HepG2 (cell line): ENCODE measurements around the gene TAF3. TPM values are rescaled to one million over a fixed set of nuclear protein-coding genes. Genes with fewer than 3 reads are reported as not detected.
A peak's percentile ranks its signal among the peaks of the same experiment; 100 is the strongest.

ENCODE experiments used
- ATAC-seq: fragments of 200-7000 bp; cut with Tn5 transposase; 3 replicates; pipeline ENCODE4 v1.9.1; 2020; ENCODE audit warnings: mild to moderate bottlenecking, moderate library complexity
- BruUV-seq: library from RNA; stranded (reverse); fragments of 400-500 nt; replicated peaks from 2 replicates; lab custom pipeline; 2021; lab: Mats Ljungman, UMichigan
- CTCF ChIA-PET: fragments of 300-600 bp; formaldehyde crosslinking; extraction: SDS; loops from one replicate; lab custom pipeline; 2021; ENCODE audit warnings: low total read pairs, inconsistent platforms, low intra/inter-chr PET ratio; lab: Yijun Ruan, JAX
- POLR2A ChIA-PET: fragments of 350-600 bp; sonication (Branson Sonifier 250); formaldehyde crosslinking; loops from one replicate; lab custom pipeline; 2020; ENCODE audit warnings: antibody characterized with exemption, inconsistent platforms; lab: Yijun Ruan, JAX
- DNase-seq: peaks from one replicate; pipeline ENCODE4 v3.0.0-alpha.2; 2015; ENCODE audit warnings: low spot score
- FAIRE-seq: peaks from 3 replicates; lab custom pipeline; 2011; peaks lifted over from hg19 to GRCh38; lab: Jason Lieb, UNC
- H2AFZ ChIP-seq: one replicate; pipeline ENCODE4 v1.6.1; 2011; ENCODE audit warnings: low read length, inconsistent platforms
- H3K27ac ChIP-seq: fragments of 300-600 bp; 3 replicates; pipeline ENCODE4 v1.8.0; 2011; ENCODE audit warnings: mixed run types, mild to moderate bottlenecking, mixed read lengths, low read length, inconsistent platforms; ENCODE audit not compliant: insufficient read depth; ENCODE audit errors: extremely low read length
- H3K27me3 ChIP-seq, 2 experiments: fragments of 200-600 bp in 1 of 2; 2 replicates in 1 of 2; 3 replicates in 1 of 2; pipeline versions ENCODE4 v1.6.0 to v1.8.0; 2011; ENCODE audit warnings: low read length in 2 of 2, mild to moderate bottlenecking in 2 of 2, moderate library complexity in 2 of 2, inconsistent platforms in 1 of 2; ENCODE audit not compliant: insufficient read depth in 2 of 2, control insufficient read depth in 1 of 2
- H3K36me3 ChIP-seq, 2 experiments: fragments of 200-600 bp in 1 of 2; replicated peaks in 1 of 2; 2 replicates in 1 of 2; 3 replicates in 1 of 2; pipeline versions ENCODE4 v1.5.1 to v1.8.0; 2011; ENCODE audit warnings: low read length in 2 of 2, inconsistent platforms in 1 of 2; ENCODE audit not compliant: insufficient read depth in 2 of 2, control insufficient read depth in 1 of 2
- H3K4me1 ChIP-seq: 2 replicates; pipeline ENCODE4 v1.5.1; 2012; ENCODE audit warnings: low read length, inconsistent platforms; ENCODE audit not compliant: insufficient read depth
- H3K4me2 ChIP-seq: 2 replicates; pipeline ENCODE4 v1.6.0; 2011; ENCODE audit warnings: low read depth, low read length, inconsistent platforms
- H3K4me3 ChIP-seq, 3 experiments: fragments of 200-600 bp in 1 of 3; sonication (generic), shearing (Covaris generic) in 1 of 3; replicated peaks in 1 of 3; 2 replicates each; pipeline ENCODE4 v1.5.1; 2011 to 2016; ENCODE audit warnings: low read length in 3 of 3, inconsistent platforms in 2 of 3, low read depth in 2 of 3, mild to moderate bottlenecking in 2 of 3, control low read depth in 1 of 3, mixed read lengths in 1 of 3; ENCODE audit not compliant: insufficient read depth in 1 of 3
- H3K79me2 ChIP-seq: one replicate; pipeline ENCODE4 v1.6.1; 2011; ENCODE audit warnings: low read length, inconsistent platforms; ENCODE audit not compliant: insufficient read depth
- H3K9ac ChIP-seq: 2 replicates; pipeline ENCODE4 v1.6.0; 2011; ENCODE audit warnings: mild to moderate bottlenecking, low read depth, low read length, inconsistent platforms; ENCODE audit not compliant: insufficient read depth
- H3K9me3 ChIP-seq: 2 replicates; pipeline ENCODE4 v1.5.1; 2012; ENCODE audit warnings: mild to moderate bottlenecking, low read length
- H4K20me1 ChIP-seq: 2 replicates; pipeline ENCODE4 v1.6.0; 2011; ENCODE audit warnings: inconsistent platforms, mild to moderate bottlenecking, low read length, moderate library complexity; ENCODE audit not compliant: insufficient read depth
- GATAD1 ChIP-seq: IDR thresholded peaks from 2 replicates; pipeline ENCODE4 v1.6.1; 2016; ENCODE audit warnings: missing genetic modification reagents, missing compliant biosample characterization
- HNRNPK ChIP-seq: fragments of 200-400 bp; formaldehyde crosslinking; IDR thresholded peaks from 2 replicates; pipeline ENCODE4 v1.6.1; 2018; ENCODE audit warnings: low read length, low read depth, moderate library complexity, mild to moderate bottlenecking; ENCODE audit not compliant: poor library complexity, severe bottlenecking
- IRX3 ChIP-seq: sonication (generic); formaldehyde crosslinking; IDR thresholded peaks from 2 replicates; pipeline ENCODE4 v1.8.1; 2023; ENCODE audit warnings: mild to moderate bottlenecking, low read depth, missing genetic modification reagents, borderline replicate concordance
- KDM6A ChIP-seq: IDR thresholded peaks from 2 replicates; pipeline ENCODE4 v1.6.1; 2016; ENCODE audit warnings: low read depth
- NFE2L1 ChIP-seq: sonication (generic); formaldehyde crosslinking; IDR thresholded peaks from 2 replicates; pipeline ENCODE4 v1.4.0; 2020; ENCODE audit warnings: missing genetic modification reagents, mild to moderate bottlenecking, borderline replicate concordance
- SATB2 ChIP-seq: sonication (generic); formaldehyde crosslinking; IDR thresholded peaks from 2 replicates; pipeline ENCODE4 v1.5.0; 2020; ENCODE audit warnings: missing genetic modification reagents
- SMAD9 ChIP-seq: sonication (generic); formaldehyde crosslinking; IDR thresholded peaks from 2 replicates; pipeline ENCODE4 v1.5.1; 2020; ENCODE audit warnings: mild to moderate bottlenecking, missing genetic modification reagents
- SOX6 ChIP-seq, 2 experiments: fragments of 450-650 bp in 1 of 2; sonication (generic) in 1 of 2; formaldehyde crosslinking in 1 of 2; IDR thresholded peaks; 2 replicates each; pipeline versions ENCODE4 v1.4.0 to v1.6.1; 2017 to 2020; ENCODE audit warnings: antibody characterized with exemption in 1 of 2, mild to moderate bottlenecking in 1 of 2, missing genetic modification reagents in 1 of 2
- THAP11 ChIP-seq: IDR thresholded peaks from 2 replicates; pipeline ENCODE4 v1.6.1; 2016; ENCODE audit warnings: missing biosample characterization, missing genetic modification reagents
- TIGD3 ChIP-seq: sonication (generic); formaldehyde crosslinking; IDR thresholded peaks from 2 replicates; pipeline ENCODE4 v1.5.1; 2020; ENCODE audit warnings: mild to moderate bottlenecking, missing genetic modification reagents, borderline replicate concordance
- TP53 ChIP-seq: sonication (generic); formaldehyde crosslinking; conservative IDR thresholded peaks from 2 replicates; pipeline ENCODE4 v1.4.0; 2020; ENCODE audit warnings: missing genetic modification reagents
- ZFYVE20 ChIP-seq: sonication (generic); formaldehyde crosslinking; IDR thresholded peaks from 2 replicates; pipeline ENCODE4 v1.8.0; 2023; ENCODE audit warnings: low read depth, mild to moderate bottlenecking, moderate library complexity, missing genetic modification reagents, borderline replicate concordance
- ZNF430 ChIP-seq: sonication (generic); formaldehyde crosslinking; IDR thresholded peaks from 2 replicates; pipeline ENCODE4 v1.9.0; 2021; ENCODE audit warnings: mild to moderate bottlenecking, missing genetic modification reagents
- ZNF577 ChIP-seq: sonication (generic); formaldehyde crosslinking; IDR thresholded peaks from 2 replicates; pipeline ENCODE4 v1.4.0; 2020; ENCODE audit warnings: mild to moderate bottlenecking, low read depth, missing genetic modification reagents, borderline replicate concordance
- ZNF646 ChIP-seq: sonication (generic); formaldehyde crosslinking; IDR thresholded peaks from 2 replicates; pipeline ENCODE4 v1.9.0; 2021; ENCODE audit warnings: mild to moderate bottlenecking, missing genetic modification reagents
- ZNF775 ChIP-seq: sonication (generic); formaldehyde crosslinking; IDR thresholded peaks from 2 replicates; pipeline ENCODE4 v1.4.0; 2020; ENCODE audit warnings: missing genetic modification reagents, mild to moderate bottlenecking, moderate library complexity, borderline replicate concordance
- WGBS: methylation state at CpG from one replicate; pipeline ENCODE4 v1.1.6; 2017; ENCODE audit warnings: low lambda C conversion rate; 5-methylcytosine and 5-hydroxymethylcytosine counted together
- in situ Hi-C: cut with HindIII; loops from 2 replicates; pipeline ENCODE4 v1.10.0; 2017; ENCODE audit warnings: low pct_unique_long_range_greater_than_20kb; ENCODE audit not compliant: extremely low pct_ligation_motif_present
- intact Hi-C: fragments of 100-400 bp; cut with micrococcal nuclease; formaldehyde crosslinking; loops from one replicate; pipeline ENCODE4 v1.10.0; 2022; ENCODE audit not compliant: unreplicated experiment
- polyA plus RNA-seq, 8 experiments: library from polyadenylated mRNA; depleted of rRNA in 3 of 8; stranded (reverse) in 7 of 8; unstranded in 1 of 8; fragments of >200 nt; fragmentation: Illumina TruSeq in 4 of 8; extraction: Trizol in 4 of 8; gene quantifications; 2 replicates each; pipeline versions ENCODE4 v1.2.1 to v1.2.3, GENCODE V29; 2011 to 2016; ENCODE audit warnings: low read depth in 4 of 8, missing spikeins in 1 of 8, mixed read lengths in 1 of 8; ENCODE audit not compliant: insufficient read depth in 1 of 8
- total RNA-seq, 5 experiments: library from RNA; depleted of rRNA; stranded (reverse); fragments of >200 nt; fragmentation: Illumina TruSeq; extraction: Trizol; gene quantifications; 2 replicates each; pipeline ENCODE4 v1.2.3, GENCODE V29; 2016; ENCODE audit warnings: low read depth in 1 of 5

The TAF3 gene
- total and polyA plus RNA-seq, 2 of the 13 experiments (the other 11 are each of a cell fraction or from before 2014, with no cell fraction given): 1.7 to 2.9 TPM

- TF ChIP-seq ZNF646 (CRISPR knock-in tag) (no peak), ZNF775 (no peak), ZNF430 (CRISPR knock-in tag) (no peak), IRX3 (CRISPR knock-in tag) (no peak)
Measured at GRCh38 chr10:7952266-7952665, 134.0 kb downstream of the TAF3 start (continued).

- POLR2A ChIA-PET: no interaction called here
- WGBS: 70% methylated on average over 4 of the region's 4 CpGs
- no peak overlapping the region for H2AFZ ChIP-seq
- H3K36me3 ChIP-seq: no peaks in the 10 kb centered on the region; a peak in 1 of 5 replicates
- ATAC-seq: no peak; the same call in 2 of the 3 replicates
- in situ Hi-C loops: no loop called here
- no peaks in the 10 kb centered on the region for H3K79me2 ChIP-seq
- no peak overlapping the region for H3K4me2 ChIP-seq
- no peak overlapping the region for H3K9ac ChIP-seq
- intact Hi-C loops: no loop called here
- no peak overlapping the region for H3K4me3 ChIP-seq
- BruUV-seq: no TSS peak
- FAIRE-seq: no peak
- TF ChIP-seq SATB2: no peak
- no peak for TF ChIP-seq SMAD9 (CRISPR knock-in tag)
- no peak for TF ChIP-seq KDM6A (CRISPR knock-in tag)
- TF ChIP-seq TIGD3: no peak
- TF ChIP-seq SOX6 (IDR thresholded peaks at IDR 0.05): no peak
- TF ChIP-seq SOX6 (CRISPR knock-in tag; IDR thresholded peaks at IDR 0.05): no peak
- TF ChIP-seq HNRNPK: no peak
- no peak for TF ChIP-seq ZFYVE20 (CRISPR knock-in tag)
- TF ChIP-seq ZNF577: no peak
- no peak for TF ChIP-seq NFE2L1 (CRISPR knock-in tag)
- TF ChIP-seq GATAD1 (CRISPR knock-in tag): no peak
- TF ChIP-seq THAP11: no peak
- TF ChIP-seq TP53: no peak
- no peak overlapping the region for H3K27ac ChIP-seq
- CTCF ChIA-PET: no interaction called here
- H3K4me1 ChIP-seq: peaks cover 23% of the 10 kb centered on the region
- no peaks in the 10 kb centered on the region; a peak in 1 of 5 replicates for H3K27me3 ChIP-seq
- H4K20me1 ChIP-seq: no peaks in the 10 kb centered on the region
- H3K9me3 ChIP-seq: peaks cover 10% of the 10 kb centered on the region
- peak; percentile 10 for DNase-seq
Measured at GRCh38 chr10:7953447-7953846, 135.1 kb downstream of the TAF3 start.
